HTR-8/SVneo (cell line): ENCODE data around the gene GSDME.
A peak's percentile ranks its signal among the peaks of the same experiment; 100 is the strongest.

Experiments
- DNase-seq: peaks from one replicate; pipeline ENCODE4 v3.0.0; 2011; ENCODE audit warnings: low spot score, mixed read lengths; ENCODE audit not compliant: insufficient read length
- FAIRE-seq: peaks from 2 replicates; lab custom pipeline; 2011; peaks lifted over from hg19 to GRCh38; lab: Jason Lieb, UNC

GSDME gene

GRCh38 chr7:24724451-24725190 is 32.6 kb downstream of the GSDME start:
- no peak for FAIRE-seq

GRCh38 chr7:24723178-24723530 is 34.1 kb downstream of the GSDME start:
- FAIRE-seq, result no peak
- no peak for DNase-seq

More at GRCh38 chr7:24724451-24725190, 32.6 kb downstream of the GSDME start:
- no peak for DNase-seq

GRCh38 chr7:24722386-24723177 is 34.7 kb downstream of the GSDME start:
- peak; percentile 47 for DNase-seq
- no peak for FAIRE-seq

GRCh38 chr7:24721481-24722001 is 35.7 kb downstream of the GSDME start:
- no peak for FAIRE-seq
- DNase-seq, result no peak

- no peak for DNase-seq
- no peak for FAIRE-seq
Measured at GRCh38 chr7:24720283-24720682, 37.0 kb downstream of the GSDME start.

GRCh38 chr7:24718977-24719491 is 38.2 kb downstream of the GSDME start:
- no peak for FAIRE-seq

GRCh38 chr7:24718431-24718831 is 38.8 kb downstream of the GSDME start:
- DNase-seq (no peak), FAIRE-seq (no peak)

More at GRCh38 chr7:24718977-24719491, 38.2 kb downstream of the GSDME start:
- DNase-seq, result no peak

GRCh38 chr7:24717694-24718320 is 39.5 kb downstream of the GSDME start:
- no peak for FAIRE-seq
- DNase-seq, result no peak

GRCh38 chr7:24717247-24717622 is 40.0 kb downstream of the GSDME start:
- no peak for DNase-seq
- FAIRE-seq, result no peak

- DNase-seq (no peak), FAIRE-seq (no peak)
Measured at GRCh38 chr7:24716480-24717246, 40.6 kb downstream of the GSDME start.

- FAIRE-seq, result peak; percentile 4
- DNase-seq, result peak; percentile 32
Measured at GRCh38 chr7:24715661-24716479, 41.4 kb downstream of the GSDME start.

GRCh38 chr7:24715171-24715570 is 42.1 kb downstream of the GSDME start:
- no peak for DNase-seq
- peak; percentile 77 for FAIRE-seq

GRCh38 chr7:24714676-24715010 is 42.6 kb downstream of the GSDME start:
- FAIRE-seq, result no peak
- no peak for DNase-seq

- no peak for FAIRE-seq
Measured at GRCh38 chr7:24713850-24714675, 43.2 kb downstream of the GSDME start.

GRCh38 chr7:24713039-24713793 is 44.0 kb downstream of the GSDME start:
- DNase-seq, result no peak
- no peak for FAIRE-seq

More at GRCh38 chr7:24713850-24714675, 43.2 kb downstream of the GSDME start:
- DNase-seq, result no peak

- no peak for FAIRE-seq
Measured at GRCh38 chr7:24709585-24710360, 47.5 kb downstream of the GSDME start.

GRCh38 chr7:24709051-24709450 is 48.2 kb downstream of the GSDME start:
- FAIRE-seq, result no peak
- DNase-seq, result no peak

More at GRCh38 chr7:24709585-24710360, 47.5 kb downstream of the GSDME start:
- no peak for DNase-seq
